GM18909 (cell line): ENCODE measurements around the gene SIN3B.

Experiments used
- ATAC-seq: cut with Tn5 transposase; IDR thresholded peaks from one replicate; pipeline ENCODE4 v1.9.1; 2021; ENCODE audit warnings: mild to moderate bottlenecking; ENCODE audit not compliant: unreplicated experiment, poor library complexity

SIN3B gene

DNA sequence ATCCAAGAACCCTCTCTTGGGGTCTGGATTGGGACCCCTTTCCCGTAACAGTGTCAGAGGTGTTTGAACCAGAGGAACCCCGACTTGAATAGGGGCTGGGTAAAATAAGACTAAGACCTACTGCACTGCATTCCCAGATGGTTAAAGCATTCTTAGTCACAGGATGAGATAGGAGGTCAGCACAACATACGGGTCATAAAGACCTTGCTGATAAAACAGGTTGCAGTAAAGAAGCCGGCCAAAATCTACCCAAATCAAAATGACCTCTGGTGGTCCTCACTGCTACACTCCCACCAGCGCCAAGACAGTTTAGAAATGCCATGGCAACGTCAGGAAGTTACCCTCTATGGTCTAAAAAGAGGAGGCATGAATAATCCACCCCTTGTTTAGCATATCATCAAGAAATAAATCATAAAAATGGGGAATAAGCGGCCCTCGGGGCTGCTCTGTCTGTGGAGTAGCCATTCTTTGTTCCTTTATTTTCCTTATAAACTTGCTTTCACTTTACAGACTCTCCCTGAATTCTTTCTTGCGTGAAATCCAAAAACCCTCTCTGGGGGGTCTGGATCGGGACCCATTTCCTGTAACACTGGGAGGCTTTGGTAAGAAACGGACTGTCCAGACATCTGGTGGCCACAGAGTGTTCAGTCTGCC, 4.4 kb upstream of the SIN3B start:
- ATAC-seq, result no peak

GRCh38 chr19:16825312-16826052, 3.7 kb upstream of the SIN3B start:
- no peak for ATAC-seq

DNA sequence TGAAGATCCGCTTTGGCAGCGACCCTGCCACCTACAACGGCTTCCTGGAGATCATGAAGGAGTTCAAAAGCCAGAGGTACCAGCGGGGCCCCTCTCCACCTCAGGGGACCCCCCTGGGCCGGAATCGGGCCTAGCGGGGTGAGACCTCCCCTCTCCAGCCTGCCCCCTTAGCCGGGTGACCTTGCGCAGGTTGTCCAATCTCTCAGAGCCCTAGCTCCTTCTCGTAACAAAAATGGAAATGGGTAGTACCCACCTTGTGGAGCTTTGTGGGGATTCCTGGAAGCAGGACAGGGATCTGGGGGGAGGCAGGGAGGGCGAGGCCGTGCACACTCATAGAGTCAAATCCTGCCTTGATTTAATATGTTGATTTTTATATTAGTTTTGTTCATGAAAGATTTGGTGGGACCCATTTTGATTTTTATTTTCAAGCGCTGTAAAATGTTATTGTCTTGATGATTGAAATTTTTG, 658 bp downstream of the SIN3B start:
- ATAC-seq, result no peak

DNA sequence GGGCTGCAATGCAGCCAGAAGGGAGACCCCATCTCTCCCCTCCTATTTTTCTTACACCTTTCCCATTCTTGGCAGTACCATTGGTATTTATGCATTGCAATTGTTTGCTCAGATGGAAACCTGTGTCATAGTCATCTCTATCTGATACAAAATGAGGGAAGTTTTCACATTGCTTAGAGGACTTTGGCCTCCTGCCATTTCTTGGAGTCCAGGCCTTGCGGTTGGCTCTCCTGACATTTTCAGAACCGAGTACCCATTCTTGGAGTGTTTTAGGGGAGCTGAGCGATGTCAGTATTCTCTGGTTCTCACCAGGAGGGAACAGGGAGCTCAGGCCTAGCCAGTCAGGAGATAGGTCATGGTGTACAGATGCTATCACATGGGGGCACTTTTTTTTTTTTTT, 1.5 kb downstream of the SIN3B start:
- no peak for ATAC-seq

DNA sequence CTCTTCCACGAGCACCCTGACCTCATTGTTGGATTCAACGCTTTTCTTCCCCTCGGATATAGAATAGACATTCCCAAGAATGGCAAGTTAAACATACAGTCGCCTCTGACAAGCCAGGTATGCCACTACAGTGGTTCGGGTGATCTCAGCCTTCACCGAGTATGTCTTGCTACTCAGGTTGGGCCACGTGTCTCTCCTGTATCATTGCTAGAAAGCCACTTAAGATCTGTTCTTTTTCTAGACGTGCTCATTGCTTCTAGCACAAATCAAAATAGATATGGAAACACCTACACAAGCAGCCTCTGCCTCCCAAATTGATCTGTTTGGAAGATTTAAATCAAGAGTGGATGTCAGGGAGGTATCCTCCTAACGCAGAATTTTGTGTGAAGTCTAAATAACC, 2.3 kb downstream of the SIN3B start:
- ATAC-seq, result no peak

DNA sequence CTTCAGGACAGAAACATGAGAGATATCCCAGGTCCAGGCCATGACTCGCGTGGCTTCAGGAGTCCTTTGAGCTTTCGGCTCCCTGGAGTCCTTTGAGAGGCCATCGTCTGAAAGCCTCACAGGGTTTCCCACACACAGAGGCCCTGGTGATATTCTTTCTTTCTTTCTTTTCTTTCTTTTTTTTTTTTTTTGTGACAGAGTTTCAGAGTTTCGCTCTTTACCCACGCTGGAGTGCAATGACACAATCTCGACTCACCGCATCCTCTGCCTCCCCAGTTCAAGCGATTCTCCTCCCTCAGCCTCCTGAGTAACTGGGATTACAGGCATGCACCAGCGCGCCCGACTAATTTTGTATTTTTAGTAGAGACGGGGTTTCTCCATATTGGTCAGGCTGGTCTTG, 5.5 kb downstream of the SIN3B start:
- no peak for ATAC-seq

GRCh38 chr19:16836115-16837034, 7.2 kb downstream of the SIN3B start:
- ATAC-seq, result no peak

DNA sequence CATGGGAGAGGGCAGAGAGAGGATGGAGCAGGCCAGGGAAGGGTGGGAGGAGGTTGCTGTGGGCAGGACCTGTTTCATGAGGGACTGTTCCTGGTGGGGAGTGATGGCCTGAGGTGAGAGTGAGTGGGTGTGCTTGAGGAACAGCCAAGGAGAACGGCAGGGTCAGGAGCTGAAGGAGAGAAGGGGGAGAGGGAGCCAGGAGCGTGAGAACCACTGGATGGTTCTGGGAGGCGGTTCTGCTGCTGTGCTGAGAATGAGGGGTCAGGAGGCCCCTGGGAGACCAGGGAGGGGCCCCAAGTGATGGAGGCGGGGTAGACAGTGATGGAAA, 7.8 kb downstream of the SIN3B start:
- no peak for ATAC-seq

- ATAC-seq, result no peak
Measured at GRCh38 chr19:16841391-16841926, 12.3 kb downstream of the SIN3B start.

DNA sequence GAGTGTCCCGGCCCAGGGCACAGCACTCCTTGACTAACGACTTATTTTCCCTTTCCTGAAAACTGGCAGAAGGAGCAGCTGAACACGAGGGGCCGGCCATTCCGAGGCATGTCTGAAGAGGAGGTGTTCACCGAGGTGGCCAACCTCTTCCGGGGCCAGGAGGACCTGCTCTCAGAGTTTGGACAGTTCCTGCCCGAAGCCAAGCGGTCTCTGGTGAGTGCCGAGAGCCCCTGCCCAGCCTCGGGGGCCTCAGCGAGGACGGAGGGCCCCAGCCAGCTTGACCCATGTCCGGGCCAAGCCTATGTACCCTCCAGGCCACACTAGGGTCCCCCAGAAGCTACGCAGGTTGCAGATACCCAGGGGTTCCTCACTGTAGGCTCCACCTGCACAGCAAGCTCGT, 17.7 kb downstream of the SIN3B start:
- ATAC-seq, result no peak

DNA sequence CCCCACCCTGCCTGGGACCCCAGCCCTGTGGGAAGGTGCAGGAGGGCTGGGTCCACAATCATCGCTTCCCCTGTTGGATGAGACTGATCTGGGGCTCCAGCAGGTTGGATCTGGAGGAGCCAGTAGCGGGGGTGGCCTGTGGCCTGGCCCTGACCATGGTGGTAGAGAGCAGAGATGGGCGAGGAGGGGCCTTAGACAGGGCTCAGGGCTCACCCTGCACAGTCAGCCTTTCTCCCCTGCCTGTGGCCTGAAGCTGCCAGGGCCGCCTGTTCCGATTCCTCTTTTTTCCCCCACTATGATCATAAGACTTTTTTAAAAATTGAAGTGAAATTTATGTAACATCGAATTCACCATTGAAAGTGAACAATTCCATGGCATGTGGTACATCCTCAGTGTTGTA, 18.2 kb downstream of the SIN3B start:
- no peak for ATAC-seq

- ATAC-seq, result no peak
Measured at GRCh38 chr19:16849168-16849567, 20.0 kb downstream of the SIN3B start.

- ATAC-seq, result no peak
Measured at GRCh38 chr19:16850133-16850532, 20.9 kb downstream of the SIN3B start.

DNA sequence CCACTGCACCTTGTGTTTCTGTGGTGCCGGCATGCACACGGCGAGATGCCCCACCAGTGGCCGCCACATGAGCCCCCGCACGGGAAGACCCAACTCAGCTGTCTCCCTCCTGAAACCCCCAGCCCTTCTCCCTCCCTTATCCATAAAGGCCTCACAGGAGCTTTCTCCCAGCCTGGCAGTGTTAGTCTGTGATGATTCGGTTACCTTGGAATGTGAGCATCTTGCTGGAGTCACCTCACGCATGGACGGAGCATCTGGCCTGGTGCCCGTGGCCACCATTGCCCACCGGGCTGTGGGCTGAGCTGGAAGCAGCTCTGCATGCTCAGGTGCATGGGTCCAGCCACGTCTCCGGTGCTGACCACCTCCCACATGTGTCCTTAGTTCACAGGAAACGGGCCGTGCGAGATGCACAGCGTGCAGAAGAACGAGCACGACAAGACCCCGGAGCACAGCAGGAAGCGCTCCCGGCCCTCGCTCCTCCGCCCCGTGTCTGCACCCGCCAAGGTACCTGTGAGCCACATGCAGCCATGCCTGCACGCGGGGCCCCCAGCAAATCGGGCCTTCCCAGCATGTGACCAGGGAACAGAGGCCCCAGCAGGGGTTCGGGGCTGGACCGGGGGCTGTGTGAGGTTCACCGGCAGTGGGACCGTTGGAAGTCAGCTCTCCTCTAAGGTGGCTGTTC, 22.0 kb downstream of the SIN3B start:
- no peak for ATAC-seq

DNA sequence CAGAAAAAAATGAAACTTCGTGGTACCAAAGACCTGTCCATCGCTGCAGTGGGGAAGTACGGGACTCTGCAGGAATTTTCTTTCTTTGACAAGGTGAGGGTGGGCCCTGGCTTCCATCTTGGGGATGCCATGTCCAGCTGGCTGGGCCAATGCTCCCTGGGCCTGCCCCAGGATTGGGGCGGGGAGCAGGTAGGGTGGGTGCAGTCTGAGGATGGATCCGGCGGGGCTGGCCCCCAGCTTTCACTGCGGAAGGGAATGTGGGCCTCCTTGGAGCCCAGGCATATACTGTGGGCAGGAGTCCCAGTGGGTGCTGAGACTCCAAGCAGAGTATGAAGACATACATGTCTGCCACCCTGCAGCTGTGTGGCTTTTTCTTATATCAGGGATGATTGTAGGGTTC, 23.9 kb downstream of the SIN3B start:
- ATAC-seq, result no peak

- no peak for ATAC-seq
Measured at GRCh38 chr19:16856091-16856490, 26.9 kb downstream of the SIN3B start.

DNA sequence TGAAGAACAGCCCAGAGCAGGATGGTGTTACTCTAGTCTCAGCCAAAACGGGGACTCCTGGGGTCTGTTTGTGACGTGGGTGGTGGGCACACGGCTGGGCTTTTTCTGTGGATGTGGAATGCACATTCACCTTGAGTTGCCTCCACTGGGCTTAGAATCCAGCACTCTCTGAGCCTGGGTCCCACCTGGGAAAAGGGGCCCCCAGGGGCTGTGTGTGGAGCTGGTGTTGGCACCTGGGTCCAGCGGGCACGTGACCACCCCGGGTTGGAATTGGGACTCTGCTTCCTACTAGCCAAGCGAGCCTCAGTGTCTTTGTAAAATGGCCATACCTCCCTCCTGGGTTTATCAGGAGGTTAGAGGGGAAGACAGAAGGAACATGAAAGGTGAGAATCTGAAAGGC, 30.4 kb downstream of the SIN3B start:
- ATAC-seq, result no peak

DNA sequence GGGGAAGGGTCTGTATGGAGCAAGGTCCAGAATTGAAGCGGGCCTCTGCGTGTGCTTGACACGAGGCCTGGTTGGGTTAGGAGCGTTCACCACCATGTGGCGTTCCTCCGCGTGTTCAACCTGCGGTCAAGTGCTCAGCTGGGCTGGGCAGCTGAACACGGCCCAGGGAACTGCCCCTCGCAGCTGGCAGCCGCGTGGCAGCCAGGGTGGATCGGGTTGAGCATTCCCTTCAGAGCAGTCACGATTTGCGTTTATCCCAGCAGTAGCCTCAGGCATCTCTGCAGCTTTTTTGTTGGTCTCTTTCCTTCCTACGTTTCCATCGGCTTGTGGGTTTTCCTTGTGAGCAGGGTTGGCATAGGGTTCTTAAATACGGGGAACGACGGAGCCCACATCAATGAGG, 30.9 kb downstream of the SIN3B start:
- ATAC-seq, result no peak

GRCh38 chr19:16861011-16861410, 31.8 kb downstream of the SIN3B start:
- no peak for ATAC-seq

GRCh38 chr19:16861834-16862233, 32.6 kb downstream of the SIN3B start:
- ATAC-seq, result no peak
